Activated CD4-positive, alpha-beta T cell treated with anti-CD3 and anti-CD28 coated beads, Interleukin-2, amount 50 U/mL, for 1 hour (primary cell): ENCODE results near the gene TMEM223.
"Not testable (repeated sequence)": the region's sequence is repeated elsewhere in the genome, so short reads cannot be mapped to it uniquely, and the experiment has no call there.

Source experiments
- DNase-seq: peaks from one replicate; pipeline ENCODE4 v3.0.0-alpha.2; 2020

TMEM223 gene

GRCh38 chr11:62752177-62752785 lies 39.5 kb downstream of the TMEM223 start:
- no peak for DNase-seq

- not testable (repeated sequence) for DNase-seq
Observed at GRCh38 chr11:62749931-62750330, 41.9 kb downstream of the TMEM223 start.

GRCh38 chr11:62747475-62748160 lies 44.2 kb downstream of the TMEM223 start:
- DNase-seq = no peak
